HG03521 (cell line): Measurements from ENCODE around the gene RASAL1.
"Not testable (repeated sequence)": the region's sequence is repeated elsewhere in the genome, so short reads cannot be mapped to it uniquely, and the experiment has no call there.

Experiments
- ATAC-seq: cut with Tn5 transposase; IDR thresholded peaks from one replicate; pipeline ENCODE4 v1.9.1; 2021; ENCODE audit warnings: mild to moderate bottlenecking, moderate library complexity; ENCODE audit not compliant: unreplicated experiment

The RASAL1 gene

DNA sequence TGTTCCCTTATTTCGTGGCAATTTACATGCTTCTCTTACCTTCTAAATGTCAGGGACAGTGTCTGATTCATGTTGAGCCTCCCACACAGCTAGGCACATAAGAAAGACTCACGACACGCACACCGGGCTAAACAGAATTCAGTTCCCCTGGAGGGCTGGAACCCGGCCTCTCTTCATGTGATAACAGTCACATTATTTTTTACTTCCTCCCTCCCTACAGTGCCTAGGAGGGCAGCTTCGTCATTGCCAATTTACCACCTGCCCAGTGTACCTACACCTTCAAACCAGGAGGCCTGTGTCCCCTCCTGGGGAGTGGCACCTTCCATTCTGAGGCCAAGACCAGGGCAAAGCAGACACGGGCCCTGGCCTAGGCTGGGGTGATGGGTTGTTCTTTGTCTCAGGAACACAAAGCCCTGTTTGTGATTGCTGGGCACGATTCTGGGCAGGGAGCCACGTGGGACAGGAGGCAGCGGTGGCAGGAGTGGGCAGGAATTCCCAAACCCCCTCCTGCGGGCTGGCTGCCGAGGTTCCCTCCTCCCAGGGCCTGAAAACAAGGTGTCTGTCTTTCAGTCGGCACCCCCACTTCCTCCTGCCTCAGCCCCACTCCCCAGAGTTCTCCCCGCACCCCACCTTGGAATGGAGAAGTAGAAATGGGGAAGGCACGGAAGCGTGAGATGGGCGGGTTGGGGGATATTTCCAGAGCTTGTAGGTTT is 6.8 kb upstream of the RASAL1 start:
- ATAC-seq = no peak

DNA sequence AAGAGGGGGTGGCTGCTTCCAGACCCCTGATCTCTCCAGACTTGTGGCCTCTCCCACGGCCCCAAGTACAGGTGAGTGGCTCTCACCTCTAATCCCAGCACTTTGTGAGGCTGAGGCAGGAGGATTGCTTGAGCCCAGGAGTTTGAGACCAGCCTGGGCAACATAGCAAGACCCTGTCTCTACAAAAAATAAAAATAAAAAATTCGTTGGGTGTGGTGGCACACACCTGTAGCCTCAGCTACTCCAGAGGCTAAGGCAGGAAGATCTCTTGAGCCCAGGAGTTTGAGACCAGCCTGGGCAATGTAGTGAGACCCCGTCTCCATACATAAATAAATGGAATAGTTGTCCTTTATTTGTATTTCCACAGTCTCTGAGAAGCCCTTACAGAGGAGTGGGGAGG is 6.2 kb upstream of the RASAL1 start:
- not testable (repeated sequence) for ATAC-seq

DNA sequence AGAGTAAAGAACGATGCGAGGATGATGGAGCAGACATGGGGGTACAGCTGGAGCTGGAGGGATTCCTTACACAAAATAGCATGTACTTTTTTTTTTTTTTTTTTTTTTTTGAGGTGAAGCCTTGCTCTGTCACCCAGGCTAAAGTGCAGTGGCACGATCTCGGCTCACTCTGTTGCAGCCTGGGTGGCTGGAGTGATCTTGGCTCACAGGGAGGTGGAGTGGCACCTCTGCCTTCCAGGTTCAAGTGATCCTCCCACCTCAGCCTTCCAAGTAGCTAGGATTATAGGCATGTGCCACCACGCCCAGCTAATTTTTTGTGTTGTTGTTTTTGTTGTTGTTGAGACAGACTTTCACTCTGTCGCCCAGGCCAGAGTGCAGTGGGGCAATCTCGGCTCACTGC is 5.1 kb upstream of the RASAL1 start:
- ATAC-seq = no peak

DNA sequence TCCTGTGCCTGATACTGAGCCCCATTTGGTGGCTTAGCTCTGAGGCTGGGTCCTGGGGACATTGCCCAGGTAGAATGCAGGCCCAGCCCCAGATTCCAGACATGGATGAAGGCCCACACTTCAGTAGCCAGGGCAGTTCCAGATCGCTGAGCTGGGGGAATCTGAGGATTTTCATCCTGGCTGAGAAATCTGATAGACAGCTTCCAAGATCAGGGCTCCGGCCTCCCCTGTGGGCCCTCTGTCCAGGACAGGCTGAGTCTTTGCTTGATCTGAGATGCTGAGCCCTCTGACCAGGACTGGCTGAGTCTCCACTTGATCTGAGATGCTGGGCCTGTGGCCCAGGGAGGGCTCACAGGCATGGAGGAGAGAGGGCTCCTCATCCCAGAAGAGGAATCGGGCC is 3.3 kb upstream of the RASAL1 start:
- ATAC-seq = no peak

DNA sequence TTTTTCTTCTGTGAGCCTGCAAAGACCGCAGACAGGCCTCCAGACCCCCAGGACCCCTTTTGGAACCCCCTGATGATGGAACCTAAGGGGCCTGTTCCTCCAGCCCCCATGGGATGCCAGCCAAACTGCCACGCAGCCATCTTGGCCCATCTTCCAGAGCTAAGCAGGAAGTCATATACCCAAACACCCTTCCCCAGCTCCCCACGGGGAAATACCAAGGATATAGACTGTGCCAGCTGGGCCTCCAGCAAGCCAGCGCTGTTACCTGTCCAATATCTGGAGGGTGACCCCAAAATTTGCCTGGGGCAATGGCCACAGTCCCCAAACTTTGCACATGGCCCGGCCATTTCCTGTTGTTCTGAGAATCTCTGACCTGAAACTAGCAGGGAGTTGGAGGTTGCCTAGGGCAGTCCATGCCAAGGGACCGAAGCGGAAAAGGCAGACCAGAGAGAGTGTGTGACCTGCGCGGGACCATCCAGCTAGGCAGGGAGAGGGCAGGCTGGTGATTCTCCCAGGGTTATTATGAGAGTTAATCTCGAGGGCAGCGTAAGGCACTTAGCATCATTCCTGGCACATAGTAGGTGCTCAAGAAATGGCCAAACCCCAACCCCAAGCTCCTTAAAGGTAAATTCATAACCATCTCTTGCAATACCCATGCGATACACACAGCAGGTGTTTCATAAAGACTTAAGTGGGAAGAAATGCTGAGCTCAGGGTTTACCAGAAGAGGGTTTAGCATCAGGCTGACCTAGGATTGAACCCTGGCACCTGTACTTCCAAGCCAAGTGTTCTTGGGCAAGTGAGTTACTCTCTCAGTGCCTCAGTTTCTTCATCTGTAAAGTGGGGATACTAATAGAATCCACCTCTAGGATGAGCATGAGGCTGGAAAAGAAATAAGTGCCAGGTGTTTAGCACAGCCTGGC is 2.6 kb upstream of the RASAL1 start:
- ATAC-seq = no peak

DNA sequence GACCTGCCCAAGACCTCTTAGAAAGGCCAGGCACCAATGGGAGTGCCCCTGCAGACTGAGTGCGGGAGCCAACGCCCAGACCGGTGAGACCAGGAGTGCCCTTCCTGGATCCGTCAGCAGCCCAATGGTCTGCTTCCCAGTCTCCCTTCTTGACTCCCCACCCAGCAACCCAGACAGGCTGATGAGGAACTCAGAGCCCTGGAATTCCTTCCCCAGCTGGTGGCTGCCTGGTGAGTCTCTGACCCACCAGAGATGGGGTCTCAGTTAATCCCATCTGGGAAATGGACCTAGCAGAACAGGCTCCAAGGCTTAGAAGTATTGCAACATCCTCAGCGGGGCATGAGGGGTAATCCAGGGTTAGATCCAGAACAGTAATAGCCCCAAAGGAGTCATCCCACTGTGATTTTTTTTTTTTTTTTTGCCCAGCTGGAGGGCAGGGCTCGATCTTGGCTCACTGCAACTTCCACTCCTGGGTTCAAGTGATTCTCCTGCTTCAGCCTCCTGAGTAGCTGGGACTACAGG is 1.5 kb upstream of the RASAL1 start:
- no peak for ATAC-seq

DNA sequence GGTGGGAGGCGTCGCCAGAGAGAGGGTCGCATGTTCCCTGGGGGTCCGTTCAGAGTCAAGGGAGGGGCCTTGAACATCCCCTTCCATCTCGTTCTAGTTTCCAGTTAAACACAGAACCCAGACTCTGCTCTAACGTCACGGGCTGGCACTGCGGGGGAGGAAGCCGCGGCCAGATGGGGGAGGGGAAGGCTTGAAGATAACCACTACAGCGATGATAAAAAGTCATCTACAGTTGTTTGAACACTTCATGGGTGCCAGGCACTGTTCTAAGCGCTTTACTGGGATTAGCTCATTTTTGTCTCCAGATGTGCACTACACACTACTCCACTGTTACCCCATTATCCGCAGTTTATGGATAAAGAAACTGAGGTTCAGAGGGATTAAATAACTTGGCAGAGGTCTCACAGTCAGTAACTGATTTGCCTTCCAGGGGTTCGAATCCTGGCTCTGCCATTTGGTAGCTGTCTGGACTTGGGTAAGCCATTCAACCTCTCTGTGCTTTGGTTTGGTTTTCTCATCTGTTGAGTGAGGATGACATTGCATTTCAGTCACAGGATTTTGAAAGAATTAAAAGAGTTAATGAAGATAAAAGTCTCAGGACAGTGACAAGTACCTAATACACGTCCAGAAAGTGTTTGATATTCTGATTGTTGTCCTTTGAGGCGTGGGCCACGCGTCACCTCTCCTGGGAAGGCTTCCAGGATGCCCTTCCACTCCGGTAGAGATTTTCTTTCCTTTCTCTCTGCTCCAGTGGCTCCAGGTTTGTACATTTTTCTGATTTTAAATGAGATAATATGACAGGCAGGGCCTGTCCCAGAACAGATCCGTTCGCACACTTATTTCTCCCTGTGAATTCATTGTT is 798 bp upstream of the RASAL1 start:
- ATAC-seq = no peak

DNA sequence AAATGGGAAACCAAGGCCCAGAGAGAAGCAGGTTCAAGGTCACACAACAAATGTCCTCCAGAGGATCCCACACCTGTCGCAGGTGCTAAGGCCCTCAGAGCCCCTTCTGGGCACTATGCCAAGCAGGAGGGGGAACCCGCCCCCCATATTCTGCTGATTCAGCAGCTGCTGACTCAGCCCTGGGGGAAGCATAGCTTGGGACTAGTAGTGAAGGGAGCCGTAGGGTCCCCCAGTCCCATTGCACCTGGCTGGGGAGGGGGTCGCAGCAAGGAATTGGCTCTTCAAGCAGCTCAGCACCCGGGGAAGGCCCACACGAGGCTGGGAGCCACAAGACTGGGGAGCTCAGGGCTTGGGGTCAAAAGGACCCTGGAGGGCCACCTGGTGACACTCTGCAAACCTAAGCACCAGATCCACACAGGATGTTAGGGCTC is 1.0 kb downstream of the RASAL1 start:
- no peak for ATAC-seq

DNA sequence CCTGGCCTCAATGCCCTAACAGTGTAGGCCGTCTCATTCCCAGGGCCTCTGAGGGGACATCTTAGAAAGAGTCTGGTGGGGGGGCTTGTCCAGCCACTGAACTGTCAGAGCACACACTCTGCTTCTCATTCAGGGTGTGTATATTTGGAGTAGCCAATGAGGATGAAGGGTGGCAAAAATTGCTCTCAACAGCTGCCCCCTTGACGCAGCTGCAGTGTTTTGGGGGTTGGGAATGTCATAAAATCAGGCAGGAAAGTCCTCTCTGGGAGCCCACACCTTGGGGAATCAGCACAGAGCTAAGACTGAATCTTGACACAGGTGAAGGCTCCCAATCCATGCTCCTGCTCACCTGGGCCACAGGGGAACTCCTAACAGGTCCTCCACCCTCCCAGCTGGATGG is 1.5 kb downstream of the RASAL1 start:
- no peak for ATAC-seq

DNA sequence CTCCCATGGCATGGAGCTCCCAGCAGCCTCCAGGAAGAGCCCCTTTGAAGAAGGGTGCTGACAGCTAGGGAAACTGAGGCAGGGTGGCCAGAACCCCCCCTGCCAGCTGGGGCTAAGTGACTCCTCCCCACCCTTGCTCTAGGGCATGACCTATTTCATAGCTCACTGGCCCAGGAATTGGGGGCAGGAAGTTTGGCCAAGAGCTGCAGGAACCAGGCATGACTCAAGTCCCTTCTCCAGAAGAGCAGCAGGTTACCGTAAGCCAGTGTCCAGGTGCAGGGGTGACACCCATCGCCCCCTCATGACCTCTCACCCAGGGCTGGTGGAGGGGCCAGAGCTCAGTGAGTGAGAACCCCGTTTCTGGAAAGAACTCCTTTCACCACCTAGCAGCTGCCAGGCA is 1.9 kb downstream of the RASAL1 start:
- no peak for ATAC-seq

DNA sequence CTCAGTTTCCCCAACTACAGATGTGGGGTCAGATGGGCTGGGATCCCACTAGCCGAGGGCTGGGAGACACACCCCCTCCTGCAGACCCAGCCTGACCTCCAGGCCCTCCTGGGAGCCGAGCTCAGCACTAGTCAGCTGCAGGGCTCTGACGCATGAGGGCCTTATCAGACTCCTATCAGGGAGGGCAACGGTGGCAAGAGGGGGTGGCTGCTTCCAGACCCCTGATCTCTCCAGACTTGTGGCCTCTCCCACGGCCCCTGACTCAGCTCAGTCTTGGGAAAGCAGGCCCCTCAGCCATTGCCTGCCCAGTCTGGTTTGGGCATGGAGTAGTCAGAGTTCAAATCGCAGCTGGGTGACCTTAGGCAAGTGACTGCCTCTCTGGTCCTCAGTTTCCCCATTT is 2.5 kb downstream of the RASAL1 start:
- ATAC-seq = no peak

DNA sequence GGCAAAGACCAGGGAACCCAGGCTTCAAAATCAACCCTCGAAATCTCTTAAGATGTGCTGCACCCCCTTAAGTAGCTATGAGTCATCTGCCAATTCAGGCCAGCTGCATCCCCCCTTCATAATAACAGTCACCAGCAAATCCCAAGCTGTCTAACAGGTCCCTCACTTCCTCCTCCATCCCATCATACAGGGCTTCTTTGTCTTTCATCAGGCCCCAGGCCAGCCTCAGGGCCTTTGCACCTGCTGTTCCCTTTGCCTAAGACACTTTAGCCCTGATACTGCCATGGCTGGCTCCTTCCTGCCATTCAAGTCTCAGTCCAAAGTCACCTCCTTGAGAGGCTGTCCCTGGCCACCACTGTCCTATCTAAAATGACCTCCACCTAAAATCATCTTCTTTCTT is 4.0 kb downstream of the RASAL1 start:
- no peak for ATAC-seq

DNA sequence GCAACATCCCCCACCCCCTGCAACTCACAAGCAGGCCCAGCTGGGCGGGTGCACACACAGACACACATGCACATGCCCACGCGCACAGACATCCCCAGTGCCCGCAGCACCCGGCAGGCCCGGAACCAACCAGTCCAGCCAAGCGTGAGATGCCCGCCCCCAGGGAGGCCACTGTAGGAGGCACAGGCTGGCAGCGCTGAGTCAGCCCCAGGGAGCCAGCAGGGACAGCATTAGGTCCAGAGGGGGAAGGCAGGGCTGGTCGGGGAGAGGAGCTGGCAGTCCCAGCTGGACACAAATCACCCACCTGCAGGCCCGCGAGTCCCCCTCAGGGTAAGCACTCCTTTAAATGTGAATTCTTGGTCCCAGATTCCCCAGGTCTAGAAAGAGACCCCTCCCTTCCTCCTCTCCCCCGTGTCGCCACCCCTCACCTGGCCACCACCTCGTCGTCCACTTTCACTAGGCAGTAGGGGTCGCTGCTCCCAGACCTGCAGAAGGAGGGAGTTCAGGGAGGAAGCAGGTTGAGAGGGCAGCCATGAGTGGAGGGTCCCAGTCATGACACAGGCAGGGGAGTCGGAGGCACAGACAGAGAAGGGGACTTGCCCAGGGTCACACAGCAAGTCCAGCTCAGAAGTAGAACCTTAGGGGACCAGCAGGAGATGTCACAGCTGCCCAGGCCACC is 5.0 kb downstream of the RASAL1 start:
- no peak for ATAC-seq

DNA sequence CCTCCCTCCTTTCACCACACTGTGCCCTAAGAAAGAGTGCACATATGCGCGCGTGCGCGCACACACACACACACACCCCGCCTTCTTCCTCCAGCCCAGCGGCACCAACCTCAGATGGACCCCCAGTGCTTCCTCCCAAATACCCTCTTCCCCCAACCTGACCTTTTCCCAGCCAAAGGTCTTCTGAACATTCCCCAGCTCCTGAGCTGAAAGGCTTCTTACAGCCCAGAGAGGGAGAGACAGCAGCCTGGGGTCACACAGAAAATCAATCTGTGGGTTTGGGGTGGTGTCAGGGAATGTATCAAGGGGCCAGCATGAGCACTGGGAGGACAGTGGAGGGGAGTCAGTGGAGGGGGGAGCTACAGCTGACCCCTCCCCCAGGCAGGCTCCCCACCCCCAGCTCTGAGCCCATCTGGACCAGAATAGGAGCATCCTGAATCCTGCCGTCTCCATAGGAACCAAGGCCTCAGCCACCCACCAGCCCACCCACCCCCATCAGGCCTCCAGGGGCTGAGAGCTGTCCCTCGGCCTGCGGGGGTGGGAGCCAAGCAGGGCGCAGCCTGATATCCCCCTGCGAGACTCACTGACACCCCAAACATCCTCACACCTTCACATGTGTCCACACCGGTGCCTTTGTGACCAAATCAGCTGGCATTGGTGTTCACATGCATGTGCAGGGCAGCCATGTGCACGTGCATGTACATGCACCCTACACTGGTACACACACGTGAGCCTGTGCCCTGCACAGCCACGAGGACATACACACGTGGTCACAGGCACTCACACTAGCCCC is 5.7 kb downstream of the RASAL1 start:
- no peak for ATAC-seq

DNA sequence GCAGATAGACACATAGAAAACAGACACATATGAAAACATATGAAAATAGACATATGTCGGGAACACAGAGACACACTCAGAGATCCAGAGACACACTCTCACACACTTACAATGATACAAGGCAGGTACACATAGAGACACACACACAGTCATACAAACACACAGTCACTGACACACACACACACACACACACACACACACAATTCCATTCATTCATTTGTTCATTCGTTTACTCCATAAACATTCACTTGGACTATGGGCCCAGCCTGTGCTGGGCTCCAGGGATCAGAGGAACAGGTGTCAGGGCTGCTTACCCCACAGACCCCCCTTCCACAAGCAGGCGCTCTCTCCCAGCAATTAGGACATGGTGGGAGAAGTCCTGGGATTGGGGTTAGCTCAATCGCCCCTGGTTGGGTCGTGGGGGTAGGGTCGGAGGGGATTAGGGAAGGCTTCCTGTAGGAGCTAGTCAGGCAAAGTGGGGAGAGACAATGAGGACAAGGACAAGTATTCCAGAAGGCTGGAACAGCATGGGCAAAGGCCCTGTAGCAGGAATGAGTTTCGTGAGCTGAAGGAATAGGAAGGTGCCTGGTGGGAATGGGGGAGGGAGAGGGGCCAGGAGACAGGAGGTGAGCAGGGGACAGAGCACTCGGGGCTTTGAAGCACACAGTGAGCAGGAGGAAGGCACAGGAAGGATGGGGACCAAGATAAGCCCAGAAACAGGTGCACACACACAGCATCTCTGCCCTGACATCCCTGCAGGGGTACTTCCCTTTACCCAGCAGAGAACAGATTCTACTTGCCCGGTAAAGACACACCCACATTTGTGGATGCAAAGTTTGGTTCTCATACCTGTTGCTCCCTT is 6.5 kb downstream of the RASAL1 start:
- no peak for ATAC-seq

DNA sequence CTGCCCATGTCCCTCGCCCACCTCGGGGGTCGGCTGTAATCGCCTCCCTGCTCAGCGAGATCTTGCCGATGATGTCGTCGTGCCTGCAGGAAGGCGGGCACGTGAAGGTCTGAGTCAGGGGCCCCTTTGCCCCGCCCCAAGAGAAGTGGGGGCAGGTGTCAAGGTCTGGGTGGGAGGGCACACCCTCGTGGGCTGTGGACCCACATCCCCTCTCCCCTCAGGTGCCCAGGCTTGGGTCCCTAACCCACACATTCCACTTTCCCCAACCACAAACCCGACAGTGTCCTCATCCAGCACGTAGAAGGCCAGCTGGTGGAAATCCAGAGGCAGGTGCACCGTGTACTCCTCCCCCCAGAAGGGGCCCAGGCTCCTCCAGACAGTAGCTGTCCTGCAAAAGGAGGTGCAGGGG is 7.8 kb downstream of the RASAL1 start:
- ATAC-seq = no peak

DNA sequence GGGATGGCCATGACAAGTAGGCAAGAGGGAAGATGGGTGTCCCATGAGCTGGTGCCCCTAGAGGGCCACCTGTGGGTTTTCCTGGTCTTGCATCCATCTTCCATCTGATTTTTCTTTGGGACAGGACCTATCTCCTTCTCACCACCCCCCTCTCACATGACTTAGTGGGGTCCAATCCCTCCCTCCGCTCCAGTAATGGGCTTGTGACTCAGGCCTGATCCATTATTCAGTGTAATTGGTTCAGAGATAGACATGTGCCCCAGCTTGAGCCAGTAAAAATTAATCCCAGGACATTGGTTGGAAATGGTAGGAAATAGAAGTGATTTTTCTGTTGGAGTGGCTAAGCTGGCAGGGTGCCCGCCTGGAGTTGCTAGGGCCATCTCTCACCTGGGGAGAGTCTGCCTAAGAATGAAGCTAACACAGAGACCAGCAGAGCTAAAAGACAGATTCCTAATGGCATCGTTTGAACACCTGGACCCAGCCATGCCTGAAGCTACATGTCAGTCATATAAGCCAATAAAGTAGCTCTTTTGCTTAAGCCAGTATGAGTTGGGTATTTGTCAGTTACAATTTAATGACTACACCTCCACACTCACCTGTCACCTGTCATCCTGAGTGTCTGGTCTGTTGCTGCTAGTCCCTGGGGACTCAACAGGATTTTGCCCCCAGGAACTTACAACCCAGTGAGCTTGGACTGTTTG is 14.7 kb downstream of the RASAL1 start:
- no peak for ATAC-seq

DNA sequence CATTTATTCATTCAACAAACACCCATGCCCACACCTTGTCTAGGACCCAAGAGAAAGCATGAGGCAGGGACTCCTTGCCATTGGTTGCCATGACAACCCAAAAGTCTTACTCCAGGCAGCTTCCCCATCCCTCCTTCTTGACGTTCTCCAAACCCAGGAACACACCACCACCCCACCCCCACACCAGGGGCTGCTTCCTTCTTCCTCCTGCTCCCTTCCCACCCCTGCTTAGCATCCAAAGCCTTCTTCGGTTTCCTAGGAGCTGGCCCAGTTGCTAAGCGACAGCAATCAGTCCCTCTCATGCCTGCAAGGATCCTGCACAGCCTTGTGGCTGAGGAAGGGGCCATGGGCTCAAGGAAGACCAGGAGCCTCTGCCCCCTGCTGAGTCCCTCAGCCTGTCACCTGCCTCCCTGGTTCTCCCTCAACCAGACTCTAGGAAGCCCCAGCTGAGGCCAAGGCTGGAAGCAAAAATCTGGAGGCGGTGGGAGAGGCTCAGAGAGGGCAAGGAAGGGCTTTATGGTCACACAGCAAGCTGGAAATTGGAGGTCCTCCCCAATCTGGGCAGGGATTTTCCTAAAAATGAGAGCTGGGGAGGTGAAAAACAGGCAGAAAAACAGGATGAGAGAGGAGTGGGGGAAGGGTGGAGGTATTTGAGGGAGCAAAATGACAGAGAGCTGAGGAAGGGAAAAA is 15.4 kb downstream of the RASAL1 start:
- no peak for ATAC-seq
